MCF 10A (cell line): ENCODE results near the gene ZNF432. TPM values are rescaled to one million over a fixed set of nuclear protein-coding genes. Genes with fewer than 3 reads are reported as not detected.

Experiments used
- BruUV-seq: library from RNA; stranded (reverse); fragments of 400-500 nt; replicated peaks from 2 replicates; lab custom pipeline; 2021; lab: Mats Ljungman, UMichigan
- CTCF ChIA-PET: fragments of 300-600 bp; sonication (Branson Sonifier 250); formaldehyde crosslinking; extraction: SDS; loops from one replicate; lab custom pipeline; 2021; ENCODE audit warnings: antibody characterized with exemption, inconsistent platforms; lab: Yijun Ruan, JAX
- POLR2A ChIA-PET: fragments of 300-600, 350-650 bp; sonication (Branson Sonifier 250); formaldehyde crosslinking; extraction: SDS; loops from one replicate; lab custom pipeline; 2020; ENCODE audit warnings: antibody characterized with exemption, inconsistent platforms; lab: Yijun Ruan, JAX
- DNase-seq: peaks from one replicate; pipeline ENCODE4 v3.0.0-alpha.2; 2018; ENCODE audit not compliant: unreplicated experiment
- H3K27ac Mint-ChIP-seq: one replicate; pipeline ENCODE4 v1.8.0; 2022; ENCODE audit warnings: mild to moderate bottlenecking, low read depth, mixed read lengths; ENCODE audit not compliant: unreplicated experiment
- H3K27me3 Mint-ChIP-seq: one replicate; pipeline ENCODE4 v1.8.0; 2022; ENCODE audit warnings: mixed read lengths; ENCODE audit not compliant: insufficient read depth, unreplicated experiment
- H3K36me3 Mint-ChIP-seq: one replicate; pipeline ENCODE4 v1.8.0; 2022; ENCODE audit warnings: mild to moderate bottlenecking, moderate library complexity, mixed read lengths; ENCODE audit not compliant: insufficient read depth, unreplicated experiment
- H3K4me1 Mint-ChIP-seq: one replicate; pipeline ENCODE4 v1.8.0; 2022; ENCODE audit warnings: mixed read lengths; ENCODE audit not compliant: insufficient read depth, unreplicated experiment
- H3K4me3 Mint-ChIP-seq: one replicate; pipeline ENCODE4 v1.8.0; 2022; ENCODE audit warnings: mild to moderate bottlenecking, moderate library complexity, mixed read lengths; ENCODE audit not compliant: unreplicated experiment
- H3K9me3 Mint-ChIP-seq: one replicate; pipeline ENCODE4 v1.8.0; 2022; ENCODE audit warnings: mixed read lengths; ENCODE audit not compliant: unreplicated experiment
- intact Hi-C: fragments of 100-400 bp; cut with micrococcal nuclease; formaldehyde crosslinking; loops from 2 replicates; pipeline ENCODE4 v1.14.1; 2022
- total RNA-seq: library from RNA; stranded (reverse); gene quantifications from 2 replicates; pipeline ENCODE4 v1.2.3, GENCODE V29; 2022
- TF ChIP-seq, protein P1 (sequence below): fragments of 200-600 bp; IDR thresholded peaks from one replicate; pipeline ENCODE4 v1.8.0; 2022; ENCODE audit warnings: antibody characterized with exemption, mild to moderate bottlenecking; ENCODE audit not compliant: unreplicated experiment

ZNF432 gene
- total RNA-seq, 1 experiment from 2014 or later: 17.2 TPM

GRCh38 chr19:52094526-52095130 lies 46.0 kb upstream of the ZNF432 start:
- Mint-ChIP-seq H3K4me1 (peaks cover 25% of the 10 kb centered on the region), H3K27ac (peak overlapping the region; percentile 93), H3K36me3 (peaks cover 37% of the 10 kb centered on the region), H3K9me3 (peaks cover 22% of the 10 kb centered on the region), H3K4me3 (peak overlapping the region; percentile 92), H3K27me3 (no peaks in the 10 kb centered on the region)
- intact Hi-C loops: loop anchor here (2.0 kb wide), 1 partner anchor 46 kb away; the partner anchor contains the start of gene ZNF432
- CTCF ChIA-PET: no interaction called here
- TF ChIP-seq, protein P1, sequence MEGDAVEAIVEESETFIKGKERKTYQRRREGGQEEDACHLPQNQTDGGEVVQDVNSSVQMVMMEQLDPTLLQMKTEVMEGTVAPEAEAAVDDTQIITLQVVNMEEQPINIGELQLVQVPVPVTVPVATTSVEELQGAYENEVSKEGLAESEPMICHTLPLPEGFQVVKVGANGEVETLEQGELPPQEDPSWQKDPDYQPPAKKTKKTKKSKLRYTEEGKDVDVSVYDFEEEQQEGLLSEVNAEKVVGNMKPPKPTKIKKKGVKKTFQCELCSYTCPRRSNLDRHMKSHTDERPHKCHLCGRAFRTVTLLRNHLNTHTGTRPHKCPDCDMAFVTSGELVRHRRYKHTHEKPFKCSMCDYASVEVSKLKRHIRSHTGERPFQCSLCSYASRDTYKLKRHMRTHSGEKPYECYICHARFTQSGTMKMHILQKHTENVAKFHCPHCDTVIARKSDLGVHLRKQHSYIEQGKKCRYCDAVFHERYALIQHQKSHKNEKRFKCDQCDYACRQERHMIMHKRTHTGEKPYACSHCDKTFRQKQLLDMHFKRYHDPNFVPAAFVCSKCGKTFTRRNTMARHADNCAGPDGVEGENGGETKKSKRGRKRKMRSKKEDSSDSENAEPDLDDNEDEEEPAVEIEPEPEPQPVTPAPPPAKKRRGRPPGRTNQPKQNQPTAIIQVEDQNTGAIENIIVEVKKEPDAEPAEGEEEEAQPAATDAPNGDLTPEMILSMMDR: no peak
- BruUV-seq: no TSS peak
- POLR2A ChIA-PET: interaction anchor here (0.8 to 4.3 kb wide), 11 partner anchors 9 to 171 kb away, joined by 3 to 26 read pairs (median 5); partner anchors contain the start of genes PPP2R1A, ZNF432, ZNF614 and ZNF616
- DNase-seq: peak; percentile 8

- POLR2A ChIA-PET: interaction anchor here (0.7 to 2.1 kb wide), 3 partner anchors 8 to 103 kb away, joined by 3 to 10 read pairs (median 3); partner anchors contain the start of genes PPP2R1A and ZNF841
- TF ChIP-seq, protein P1: no peak
- peak; percentile 47 for DNase-seq
- H3K4me1 Mint-ChIP-seq: peaks cover 8% of the 10 kb centered on the region
- intact Hi-C loops: no loop called here
- H3K27ac Mint-ChIP-seq: peak overlapping the region; percentile 3
- peaks cover 100% of the 10 kb centered on the region for H3K36me3 Mint-ChIP-seq
- peaks cover 43% of the 10 kb centered on the region for H3K9me3 Mint-ChIP-seq
- no peaks in the 10 kb centered on the region for H3K27me3 Mint-ChIP-seq
- CTCF ChIA-PET: interaction anchor here (0.6 kb wide), 1 partner anchor 665 kb away, joined by 6 read pairs; no protein-coding TSS in a partner anchor
- H3K4me3 Mint-ChIP-seq: no peak overlapping the region
- no TSS peak for BruUV-seq
These were observed 37.8 kb upstream of the ZNF432 start for GRCh38 chr19:52086481-52086880.

- CTCF ChIA-PET: no interaction called here
- H3K4me1 Mint-ChIP-seq: no peaks in the 10 kb centered on the region
- TF ChIP-seq, protein P1: no peak
- H3K4me3 Mint-ChIP-seq: no peak overlapping the region
- H3K9me3 Mint-ChIP-seq: peaks cover 51% of the 10 kb centered on the region
- peaks cover 90% of the 10 kb centered on the region for H3K36me3 Mint-ChIP-seq
- no peaks in the 10 kb centered on the region for H3K27me3 Mint-ChIP-seq
- intact Hi-C loops: no loop called here
- no peak overlapping the region for H3K27ac Mint-ChIP-seq
- no TSS peak for BruUV-seq
- DNase-seq: no peak
- POLR2A ChIA-PET: no interaction called here
These were observed 21.9 kb upstream of the ZNF432 start for GRCh38 chr19:52070496-52070895.

GRCh38 chr19:52069653-52070052 lies 21.0 kb upstream of the ZNF432 start:
- Mint-ChIP-seq H3K4me3 (no peak overlapping the region), H3K36me3 (peaks cover 90% of the 10 kb centered on the region), H3K4me1 (no peaks in the 10 kb centered on the region), H3K27me3 (no peaks in the 10 kb centered on the region), H3K9me3 (peaks cover 46% of the 10 kb centered on the region), H3K27ac (no peak overlapping the region)
- POLR2A ChIA-PET: no interaction called here
- DNase-seq: no peak
- intact Hi-C loops: no loop called here
- CTCF ChIA-PET: no interaction called here
- TF ChIP-seq, protein P1: no peak
- no TSS peak for BruUV-seq
